PC-9 (cell line): ENCODE measurements around the gene EEF1B2. TPM values are rescaled to one million over a fixed set of nuclear protein-coding genes. Genes with fewer than 3 reads are reported as not detected.

Experiments
- BruUV-seq: library from RNA; stranded (reverse); fragments of 400-500 nt; replicated peaks from 2 replicates; lab custom pipeline; 2021; lab: Mats Ljungman, UMichigan
- CTCF ChIA-PET: fragments of 300-600 bp; sonication (Branson Sonifier 250); formaldehyde crosslinking; loops from one replicate; lab custom pipeline; 2022; ENCODE audit warnings: antibody characterized with exemption; lab: Charles Lee
- POLR2A ChIA-PET: fragments of 300-600 bp; sonication (Branson Sonifier 250); formaldehyde crosslinking; loops from one replicate; lab custom pipeline; 2022; ENCODE audit warnings: antibody characterized with exemption; ENCODE audit not compliant: unreplicated experiment; lab: Charles Lee
- DNase-seq, 2 experiments: peaks; one replicate each; pipeline versions ENCODE4 v3.0.0 to v3.0.0-alpha.2; 2015 to 2022; ENCODE audit warnings: mixed read lengths in 1 of 2
- H2AFZ ChIP-seq: fragments of 200-600 bp; sonication (generic); 2 replicates; pipeline ENCODE4 v1.8.1; 2017; ENCODE audit warnings: antibody characterized with exemption
- H3F3A ChIP-seq: fragments of 200-600 bp; sonication (generic); 2 replicates; pipeline ENCODE4 v1.8.1; 2017; ENCODE audit warnings: antibody characterized with exemption, mild to moderate bottlenecking, low read depth; ENCODE audit not compliant: insufficient read depth
- H3K27ac ChIP-seq: fragments of 200-600 bp; sonication (generic); 2 replicates; pipeline ENCODE4 v1.6.1; 2016; ENCODE audit warnings: mixed run types
- H3K27me3 ChIP-seq: fragments of 200-600 bp; sonication (generic); 2 replicates; pipeline ENCODE4 v1.6.1; 2016; ENCODE audit warnings: low read depth, mixed run types; ENCODE audit not compliant: insufficient read depth
- H3K36me3 ChIP-seq: fragments of 200-600 bp; sonication (generic); 2 replicates; pipeline ENCODE4 v1.6.1; 2016; ENCODE audit warnings: low read depth, mixed run types
- H3K4me1 ChIP-seq: fragments of 200-600 bp; sonication (generic); replicated peaks from 2 replicates; pipeline ENCODE4 v1.6.1; 2016; ENCODE audit warnings: mixed run types; ENCODE audit not compliant: insufficient read depth
- H3K4me2 ChIP-seq: fragments of 200-600 bp; sonication (generic); 2 replicates; pipeline ENCODE4 v1.6.1; 2017; ENCODE audit warnings: mixed run types
- H3K4me3 ChIP-seq: fragments of 200-600 bp; sonication (generic); 2 replicates; pipeline ENCODE4 v1.6.1; 2016; ENCODE audit warnings: mixed run types
- H3K79me2 ChIP-seq: fragments of 200-600 bp; sonication (generic); 2 replicates; pipeline ENCODE4 v1.6.1; 2017; ENCODE audit warnings: low read depth, mixed run types
- H3K9me2 ChIP-seq: fragments of 200-600 bp; sonication (generic); 2 replicates; pipeline ENCODE4 v1.8.1; 2017; ENCODE audit warnings: mild to moderate bottlenecking; ENCODE audit not compliant: insufficient read depth
- H3K9me3 ChIP-seq: fragments of 200-600 bp; sonication (generic); 2 replicates; pipeline ENCODE4 v1.8.1; 2016; ENCODE audit warnings: low read depth; ENCODE audit not compliant: insufficient read depth
- H4K20me1 ChIP-seq: fragments of 200-600 bp; sonication (generic); 2 replicates; pipeline ENCODE4 v1.8.1; 2017; ENCODE audit not compliant: insufficient read depth
- EZH2 ChIP-seq: fragments of 200-600 bp; sonication (generic); IDR thresholded peaks from 2 replicates; pipeline ENCODE4 v1.8.0; 2017; ENCODE audit warnings: antibody characterized with exemption, low read depth
- intact Hi-C: fragments of 100-400 bp; cut with micrococcal nuclease; formaldehyde crosslinking; loops from one replicate; pipeline ENCODE4 v1.10.0; 2022; ENCODE audit not compliant: unreplicated experiment
- total RNA-seq: library from RNA; stranded (reverse); gene quantifications from 2 replicates; pipeline ENCODE4 v1.2.3, GENCODE V29; 2021
- TF ChIP-seq, protein P1 (sequence below): fragments of 200-600 bp; sonication (generic); conservative IDR thresholded peaks from 2 replicates; pipeline ENCODE4 v1.6.1; 2017; ENCODE audit warnings: mixed run types, antibody characterized with exemption, mild to moderate bottlenecking, moderate library complexity

EEF1B2 gene
- total RNA-seq, 1 experiment from 2014 or later, result 367 TPM

DNA sequence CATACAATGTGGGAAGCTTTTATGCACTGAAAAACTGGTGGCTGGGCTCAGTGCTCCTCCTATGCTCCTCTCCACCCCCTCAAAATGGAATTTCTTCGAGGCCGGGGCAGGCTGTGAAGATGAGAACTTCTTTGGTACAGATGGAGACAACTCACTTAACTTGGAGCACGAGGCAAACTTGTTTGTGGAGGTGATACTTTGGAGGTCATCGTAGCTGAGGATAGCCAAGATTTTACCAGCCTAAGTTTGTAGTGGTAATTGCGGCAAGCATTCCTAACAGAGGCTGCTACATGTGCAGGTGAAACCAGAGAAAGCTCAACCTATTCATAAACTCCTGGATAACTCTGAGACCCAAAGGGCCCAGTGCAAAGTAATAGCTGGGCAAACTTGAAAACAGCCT lies 14.0 kb upstream of the EEF1B2 start:
- no peaks in the 10 kb centered on the region for H3K4me1 ChIP-seq
- H3K4me2 ChIP-seq, result no peak overlapping the region
- no TSS peak for BruUV-seq
- no peaks in the 10 kb centered on the region; the same call in none of the 2 replicates for H3K36me3 ChIP-seq
- no peak overlapping the region for H2AFZ ChIP-seq
- DNase-seq, result no peak
- H3K9me3 ChIP-seq, result no peaks in the 10 kb centered on the region
- intact Hi-C loops, result no loop called here
- ChIA-PET CTCF (no interaction called here), POLR2A (no interaction called here)
- no peaks in the 10 kb centered on the region for H3K9me2 ChIP-seq
- no peaks in the 10 kb centered on the region for H3K27me3 ChIP-seq
- no peak overlapping the region for H3K27ac ChIP-seq
- no peak overlapping the region for H3K4me3 ChIP-seq
- no peaks in the 10 kb centered on the region for H4K20me1 ChIP-seq
- no peak for TF ChIP-seq EZH2
- TF ChIP-seq, protein P1, sequence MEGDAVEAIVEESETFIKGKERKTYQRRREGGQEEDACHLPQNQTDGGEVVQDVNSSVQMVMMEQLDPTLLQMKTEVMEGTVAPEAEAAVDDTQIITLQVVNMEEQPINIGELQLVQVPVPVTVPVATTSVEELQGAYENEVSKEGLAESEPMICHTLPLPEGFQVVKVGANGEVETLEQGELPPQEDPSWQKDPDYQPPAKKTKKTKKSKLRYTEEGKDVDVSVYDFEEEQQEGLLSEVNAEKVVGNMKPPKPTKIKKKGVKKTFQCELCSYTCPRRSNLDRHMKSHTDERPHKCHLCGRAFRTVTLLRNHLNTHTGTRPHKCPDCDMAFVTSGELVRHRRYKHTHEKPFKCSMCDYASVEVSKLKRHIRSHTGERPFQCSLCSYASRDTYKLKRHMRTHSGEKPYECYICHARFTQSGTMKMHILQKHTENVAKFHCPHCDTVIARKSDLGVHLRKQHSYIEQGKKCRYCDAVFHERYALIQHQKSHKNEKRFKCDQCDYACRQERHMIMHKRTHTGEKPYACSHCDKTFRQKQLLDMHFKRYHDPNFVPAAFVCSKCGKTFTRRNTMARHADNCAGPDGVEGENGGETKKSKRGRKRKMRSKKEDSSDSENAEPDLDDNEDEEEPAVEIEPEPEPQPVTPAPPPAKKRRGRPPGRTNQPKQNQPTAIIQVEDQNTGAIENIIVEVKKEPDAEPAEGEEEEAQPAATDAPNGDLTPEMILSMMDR, result no peak
- H3K79me2 ChIP-seq, result no peaks in the 10 kb centered on the region
- H3F3A ChIP-seq, result no peaks in the 10 kb centered on the region

DNA sequence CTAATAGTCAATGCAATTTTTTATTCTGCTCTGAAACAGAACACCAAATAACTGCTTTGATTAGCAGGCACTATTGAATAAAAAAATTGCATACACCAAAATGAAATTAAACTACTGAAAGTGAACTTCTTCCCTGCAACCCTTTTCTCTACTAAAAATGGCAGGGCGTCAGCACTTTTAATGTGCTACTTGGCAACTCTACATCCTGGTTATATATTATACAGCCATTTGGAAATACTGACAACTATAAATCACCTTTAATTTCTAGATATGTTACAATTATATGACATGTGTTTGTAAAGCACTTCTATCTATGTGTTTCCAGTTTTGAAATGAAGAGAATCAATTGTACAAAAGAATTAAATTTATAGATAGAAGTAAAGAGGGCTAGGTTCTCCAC lies 10.4 kb upstream of the EEF1B2 start:
- Histone ChIP-seq H2AFZ (no peak overlapping the region), H3K27ac (no peak overlapping the region), H3K4me1 (no peaks in the 10 kb centered on the region), H3F3A (no peaks in the 10 kb centered on the region), H3K4me2 (no peak overlapping the region), H3K79me2 (peaks cover 10% of the 10 kb centered on the region), H3K9me3 (no peaks in the 10 kb centered on the region), H3K27me3 (no peaks in the 10 kb centered on the region), H3K36me3 (no peaks in the 10 kb centered on the region; the same call in 1 of the 2 replicates), H3K4me3 (no peak overlapping the region), H4K20me1 (0 out of 2 replicates have a peak, but pooled peaks cover 3% of the 10 kb centered on the region), H3K9me2 (no peaks in the 10 kb centered on the region)
- no peak for DNase-seq
- ChIA-PET POLR2A (no interaction called here), CTCF (no interaction called here)
- intact Hi-C loops, result no loop called here
- no TSS peak for BruUV-seq
- TF ChIP-seq EZH2, result no peak
- TF ChIP-seq, protein P1, result no peak

DNA sequence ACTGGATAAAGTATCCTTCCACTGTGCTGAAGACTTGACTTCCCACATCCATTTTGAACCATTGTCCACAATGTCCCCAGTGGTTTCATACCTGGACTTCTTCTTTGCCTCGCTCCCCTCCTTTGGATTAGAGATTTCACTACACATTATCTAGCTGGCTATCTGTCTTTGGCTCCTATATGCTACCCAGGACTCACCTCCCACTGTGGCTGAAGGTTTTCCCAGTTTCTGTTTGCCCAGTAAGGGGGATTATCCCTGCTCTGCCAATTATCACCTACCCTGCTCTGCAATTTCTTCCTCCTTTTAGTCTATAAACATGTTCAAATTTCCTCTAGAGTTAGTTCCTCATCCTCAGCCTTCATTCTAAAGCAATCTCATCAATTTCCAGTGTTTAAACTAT lies 9.5 kb upstream of the EEF1B2 start:
- no peaks in the 10 kb centered on the region for H3K9me3 ChIP-seq
- no peaks in the 10 kb centered on the region for H3K4me1 ChIP-seq
- H3K79me2 ChIP-seq, result peaks cover 15% of the 10 kb centered on the region
- ChIA-PET CTCF (no interaction called here), POLR2A (no interaction called here)
- DNase-seq, result no peak
- no peak overlapping the region for H3K27ac ChIP-seq
- TF ChIP-seq, protein P1, result no peak
- no peak for TF ChIP-seq EZH2
- 0 out of 2 replicates have a peak, but pooled peaks cover 4% of the 10 kb centered on the region for H4K20me1 ChIP-seq
- no peaks in the 10 kb centered on the region for H3F3A ChIP-seq
- intact Hi-C loops, result loop anchor here (10.0 kb wide), 1 partner anchor 615 kb away; the partner anchor contains the start of genes FASTKD2 and MDH1B
- H3K4me3 ChIP-seq, result no peak overlapping the region
- no peaks in the 10 kb centered on the region for H3K27me3 ChIP-seq
- no peaks in the 10 kb centered on the region; the same call in 1 of the 2 replicates for H3K36me3 ChIP-seq
- H3K4me2 ChIP-seq, result no peak overlapping the region
- H2AFZ ChIP-seq, result no peak overlapping the region
- H3K9me2 ChIP-seq, result no peaks in the 10 kb centered on the region
- BruUV-seq, result no TSS peak
